Measurements from ENCODE around the gene NPPA. TPM values are rescaled to one million over a fixed set of nuclear protein-coding genes. Genes with fewer than 3 reads are reported as not detected.

Gene NPPA
- total RNA-seq, 1 experiment from 2014 or later: not detected

DNA sequence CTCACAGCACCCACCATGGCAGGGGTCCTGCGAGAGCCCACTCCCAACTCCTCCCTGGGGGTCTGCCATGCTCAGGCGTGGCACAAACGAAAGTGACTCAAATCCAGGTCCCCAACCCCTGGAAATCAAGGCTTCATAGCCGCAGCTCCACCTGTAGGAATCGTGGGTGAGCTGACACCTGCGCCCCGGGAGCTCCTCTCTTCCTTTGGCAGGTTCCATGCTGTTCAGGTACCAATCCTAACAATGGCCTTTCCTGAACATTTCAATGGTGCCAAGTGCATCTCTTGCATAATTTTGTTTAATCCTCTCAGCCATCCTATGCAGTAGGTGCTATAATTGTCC lies 40.1 kb upstream of the NPPA start:
- H3K9me2 ChIP-seq (replicated peaks; ENCODE audit: low read length): no peaks in the 10 kb centered on the region
- no peaks in the 10 kb centered on the region for H3K36me3 ChIP-seq (ENCODE audit: low read depth, low read length)
- no peaks in the 10 kb centered on the region for H3K79me2 ChIP-seq (ENCODE audit: low read length)
- TF ChIP-seq EZH2phosphoT487 (IDR thresholded peaks at IDR 0.05; ENCODE audit: borderline replicate concordance, low read length) (no peak), EZH2 (IDR thresholded peaks at IDR 0.05; ENCODE audit: low read length, unreplicated experiment) (no peak)
- TF ChIP-seq, protein P1, sequence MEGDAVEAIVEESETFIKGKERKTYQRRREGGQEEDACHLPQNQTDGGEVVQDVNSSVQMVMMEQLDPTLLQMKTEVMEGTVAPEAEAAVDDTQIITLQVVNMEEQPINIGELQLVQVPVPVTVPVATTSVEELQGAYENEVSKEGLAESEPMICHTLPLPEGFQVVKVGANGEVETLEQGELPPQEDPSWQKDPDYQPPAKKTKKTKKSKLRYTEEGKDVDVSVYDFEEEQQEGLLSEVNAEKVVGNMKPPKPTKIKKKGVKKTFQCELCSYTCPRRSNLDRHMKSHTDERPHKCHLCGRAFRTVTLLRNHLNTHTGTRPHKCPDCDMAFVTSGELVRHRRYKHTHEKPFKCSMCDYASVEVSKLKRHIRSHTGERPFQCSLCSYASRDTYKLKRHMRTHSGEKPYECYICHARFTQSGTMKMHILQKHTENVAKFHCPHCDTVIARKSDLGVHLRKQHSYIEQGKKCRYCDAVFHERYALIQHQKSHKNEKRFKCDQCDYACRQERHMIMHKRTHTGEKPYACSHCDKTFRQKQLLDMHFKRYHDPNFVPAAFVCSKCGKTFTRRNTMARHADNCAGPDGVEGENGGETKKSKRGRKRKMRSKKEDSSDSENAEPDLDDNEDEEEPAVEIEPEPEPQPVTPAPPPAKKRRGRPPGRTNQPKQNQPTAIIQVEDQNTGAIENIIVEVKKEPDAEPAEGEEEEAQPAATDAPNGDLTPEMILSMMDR (conservative IDR thresholded peaks at IDR 0.05; ENCODE audit: low read depth, low read length): no peak
- H3K27me3 ChIP-seq (ENCODE audit: low read length): no peaks in the 10 kb centered on the region
- H2AFZ ChIP-seq (ENCODE audit: low read length): no peak overlapping the region
- H3K9ac ChIP-seq (ENCODE audit: low read length): no peak overlapping the region
- DNase-seq (no peak), ATAC-seq (no peak)
- BruUV-seq (replicated peaks): no TSS peak
- no peak overlapping the region for H3K27ac ChIP-seq (ENCODE audit: low read length)
- POLR2A ChIA-PET (ENCODE audit: unreplicated experiment): no interaction called here
- CTCF ChIA-PET: interaction anchor here (0.6 kb wide), 1 partner anchor 27 kb away, joined by 3 read pairs; no protein-coding TSS in a partner anchor
- no peaks in the 10 kb centered on the region for H4K20me1 ChIP-seq (ENCODE audit: low read length)
- intact Hi-C loops (cut with micrococcal nuclease): no loop called here
- no peaks in the 10 kb centered on the region for H3K4me1 ChIP-seq (ENCODE audit: insufficient read depth, low read length)
- H3K4me3 ChIP-seq (ENCODE audit: low read length): no peak overlapping the region
- no peaks in the 10 kb centered on the region for H3F3A ChIP-seq (ENCODE audit: low read length, unreplicated experiment)
- H3K4me2 ChIP-seq (ENCODE audit: low read length): no peak overlapping the region
- no peaks in the 10 kb centered on the region for H3K9me3 ChIP-seq (ENCODE audit: low read length)

DNA sequence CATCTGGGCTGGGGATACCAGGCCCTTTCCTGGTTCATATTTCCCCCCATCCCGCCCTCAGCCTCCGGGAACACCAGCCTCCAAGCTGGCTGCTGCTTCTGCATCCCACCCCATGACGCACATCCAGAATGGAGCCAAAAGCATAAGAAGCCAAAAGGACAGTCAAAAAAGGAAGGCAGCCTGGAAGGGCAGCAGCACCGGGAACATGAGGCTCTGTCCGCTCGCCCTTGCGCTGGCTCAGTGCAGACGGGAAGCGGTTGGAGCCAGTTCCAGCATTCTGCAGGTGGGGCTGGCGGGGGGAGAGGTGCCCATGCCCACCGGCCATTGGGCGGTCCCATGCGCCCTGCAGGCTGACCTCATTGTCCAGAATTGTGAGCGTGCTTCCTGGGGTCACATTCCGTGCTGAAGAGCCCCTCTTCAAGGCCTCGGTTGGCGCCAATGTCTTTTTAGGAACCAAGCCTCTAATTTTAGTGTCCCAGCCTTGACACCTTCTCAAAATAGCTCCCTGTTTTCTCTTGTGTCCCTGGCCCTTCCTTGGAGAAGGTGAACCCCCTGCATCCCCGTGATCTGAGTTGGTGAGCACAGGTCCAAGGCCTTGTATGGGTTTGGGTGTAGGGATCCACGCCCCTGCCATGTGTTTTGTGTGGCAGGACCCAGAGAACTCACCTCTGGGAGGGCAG lies 39.5 kb upstream of the NPPA start:
- H3K4me2 ChIP-seq (ENCODE audit: low read length): no peak overlapping the region
- no peaks in the 10 kb centered on the region for H3K9me2 ChIP-seq (replicated peaks; ENCODE audit: low read length)
- ATAC-seq (no peak), DNase-seq (no peak)
- no peaks in the 10 kb centered on the region for H3K4me1 ChIP-seq (ENCODE audit: insufficient read depth, low read length)
- ChIA-PET CTCF (interaction anchor here (0.6 kb wide), 2 partner anchors 27 to 205 kb away, joined by 3 read pairs; no protein-coding TSS in a partner anchor), POLR2A (ENCODE audit: unreplicated experiment) (no interaction called here)
- no peak overlapping the region for H3K27ac ChIP-seq (ENCODE audit: low read length)
- no peaks in the 10 kb centered on the region for H3K79me2 ChIP-seq (ENCODE audit: low read length)
- TF ChIP-seq EZH2 (IDR thresholded peaks at IDR 0.05; ENCODE audit: low read length, unreplicated experiment) (no peak), EZH2phosphoT487 (IDR thresholded peaks at IDR 0.05; ENCODE audit: borderline replicate concordance, low read length) (no peak)
- TF ChIP-seq, protein P1 (conservative IDR thresholded peaks at IDR 0.05; ENCODE audit: low read depth, low read length): no peak
- H2AFZ ChIP-seq (ENCODE audit: low read length): no peak overlapping the region
- H3K27me3 ChIP-seq (ENCODE audit: low read length): no peaks in the 10 kb centered on the region
- no TSS peak for BruUV-seq (replicated peaks)
- H4K20me1 ChIP-seq (ENCODE audit: low read length): no peaks in the 10 kb centered on the region
- no peaks in the 10 kb centered on the region for H3F3A ChIP-seq (ENCODE audit: low read length, unreplicated experiment)
- no peak overlapping the region for H3K4me3 ChIP-seq (ENCODE audit: low read length)
- no peak overlapping the region for H3K9ac ChIP-seq (ENCODE audit: low read length)
- H3K9me3 ChIP-seq (ENCODE audit: low read length): no peaks in the 10 kb centered on the region
- intact Hi-C loops (cut with micrococcal nuclease): no loop called here
- H3K36me3 ChIP-seq (ENCODE audit: low read depth, low read length): no peaks in the 10 kb centered on the region

DNA sequence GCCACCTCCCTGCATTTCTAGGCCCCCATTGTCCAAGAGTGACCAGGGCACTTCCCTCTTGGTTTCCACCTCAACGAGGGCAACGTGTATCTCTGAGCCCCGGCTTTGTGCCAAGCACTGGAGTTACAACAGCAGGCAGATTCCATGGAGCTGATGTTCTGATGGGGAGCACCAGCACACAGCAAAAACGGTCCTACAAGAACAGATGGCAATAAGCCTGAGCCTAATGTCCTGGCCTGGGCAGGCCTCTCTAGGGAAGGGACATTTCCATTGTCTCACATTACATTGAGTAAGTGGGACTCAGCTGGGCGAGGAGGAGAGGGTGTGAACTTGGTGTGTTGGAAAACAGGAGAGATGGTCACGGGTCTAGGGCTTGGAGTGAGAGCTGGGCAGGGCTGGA lies 38.3 kb upstream of the NPPA start:
- no TSS peak for BruUV-seq (replicated peaks)
- intact Hi-C loops (cut with micrococcal nuclease): no loop called here
- no peak overlapping the region for H3K4me3 ChIP-seq (ENCODE audit: low read length)
- no peaks in the 10 kb centered on the region for H3F3A ChIP-seq (ENCODE audit: low read length, unreplicated experiment)
- TF ChIP-seq EZH2phosphoT487 (IDR thresholded peaks at IDR 0.05; ENCODE audit: borderline replicate concordance, low read length): no peak
- TF ChIP-seq EZH2 (IDR thresholded peaks at IDR 0.05; ENCODE audit: low read length, unreplicated experiment): no peak
- TF ChIP-seq, protein P1 (conservative IDR thresholded peaks at IDR 0.05; ENCODE audit: low read depth, low read length): no peak
- H3K4me2 ChIP-seq (ENCODE audit: low read length): no peak overlapping the region
- no peaks in the 10 kb centered on the region for H3K9me3 ChIP-seq (ENCODE audit: low read length)
- H3K9me2 ChIP-seq (replicated peaks; ENCODE audit: low read length): no peaks in the 10 kb centered on the region
- ATAC-seq (no peak), DNase-seq (no peak)
- no peak overlapping the region for H3K27ac ChIP-seq (ENCODE audit: low read length)
- H2AFZ ChIP-seq (ENCODE audit: low read length): no peak overlapping the region
- H3K4me1 ChIP-seq (ENCODE audit: insufficient read depth, low read length): no peaks in the 10 kb centered on the region
- H4K20me1 ChIP-seq (ENCODE audit: low read length): no peaks in the 10 kb centered on the region
- ChIA-PET POLR2A (ENCODE audit: unreplicated experiment) (no interaction called here), CTCF (no interaction called here)
- no peaks in the 10 kb centered on the region for H3K36me3 ChIP-seq (ENCODE audit: low read depth, low read length)
- H3K9ac ChIP-seq (ENCODE audit: low read length): no peak overlapping the region
- H3K79me2 ChIP-seq (ENCODE audit: low read length): no peaks in the 10 kb centered on the region
- no peaks in the 10 kb centered on the region for H3K27me3 ChIP-seq (ENCODE audit: low read length)
